GM19193 (cell line): ENCODE results near the gene MAP1LC3A.

ENCODE experiments used
- POLR2A ChIP-seq: IDR thresholded peaks from 4 replicates; pipeline ENCODE4 v1.6.1; 2011; ENCODE audit not compliant: insufficient read depth, insufficient read length; ENCODE audit errors: extremely low read depth

The MAP1LC3A gene

GRCh38 chr20:34539756-34540155 lies 18.8 kb upstream of the MAP1LC3A start:
- TF ChIP-seq POLR2A, result no peak

- TF ChIP-seq POLR2A, result no peak
These were observed 17.8 kb upstream of the MAP1LC3A start for GRCh38 chr20:34540596-34541263.

- no peak for TF ChIP-seq POLR2A
These were observed 17.1 kb upstream of the MAP1LC3A start for GRCh38 chr20:34541264-34541901.

- no peak for TF ChIP-seq POLR2A
These were observed 16.6 kb upstream of the MAP1LC3A start for GRCh38 chr20:34541917-34542316.

- no peak for TF ChIP-seq POLR2A
These were observed 16.1 kb upstream of the MAP1LC3A start for GRCh38 chr20:34542439-34542838.

GRCh38 chr20:34543463-34544056 lies 15.0 kb upstream of the MAP1LC3A start:
- no peak for TF ChIP-seq POLR2A

GRCh38 chr20:34544109-34544796 lies 14.3 kb upstream of the MAP1LC3A start:
- TF ChIP-seq POLR2A, result no peak

- TF ChIP-seq POLR2A, result no peak
These were observed 11.8 kb upstream of the MAP1LC3A start for GRCh38 chr20:34546751-34547181.

- TF ChIP-seq POLR2A, result no peak
These were observed 10.5 kb upstream of the MAP1LC3A start for GRCh38 chr20:34547844-34548613.

- no peak for TF ChIP-seq POLR2A
These were observed 9.1 kb upstream of the MAP1LC3A start for GRCh38 chr20:34549291-34549928.

- TF ChIP-seq POLR2A, result no peak
These were observed 8.6 kb upstream of the MAP1LC3A start for GRCh38 chr20:34549929-34550305.

- no peak for TF ChIP-seq POLR2A
These were observed 5.9 kb upstream of the MAP1LC3A start for GRCh38 chr20:34552569-34552968.

GRCh38 chr20:34553366-34553867 lies 5.1 kb upstream of the MAP1LC3A start:
- TF ChIP-seq POLR2A, result no peak

GRCh38 chr20:34557936-34558319 lies 590 bp upstream of the MAP1LC3A start:
- no peak for TF ChIP-seq POLR2A
